Ectodermal cell (in vitro differentiated cells): Measurements from ENCODE around the gene INPPL1.
"Not testable (repeated sequence)": the region's sequence is repeated elsewhere in the genome, so short reads cannot be mapped to it uniquely, and the experiment has no call there.

Experiments used
- H3K27ac ChIP-seq: 2 replicates; pipeline ENCODE4 v1.7.0; 2013; ENCODE audit warnings: mild to moderate bottlenecking, low read depth, low read length; ENCODE audit not compliant: insufficient read depth, poor library complexity, severe bottlenecking
- H3K27me3 ChIP-seq: 2 replicates; pipeline ENCODE4 v1.7.0; 2013; ENCODE audit warnings: mild to moderate bottlenecking, low read length; ENCODE audit not compliant: insufficient read depth, control insufficient read depth, poor library complexity, severe bottlenecking
- H3K36me3 ChIP-seq: one replicate; pipeline ENCODE4 v1.7.0; 2013; ENCODE audit warnings: low read length; ENCODE audit not compliant: control insufficient read depth, insufficient read depth
- H3K4me1 ChIP-seq: one replicate; pipeline ENCODE4 v1.7.0; 2013; ENCODE audit warnings: low read length; ENCODE audit not compliant: control insufficient read depth, insufficient read depth
- H3K4me3 ChIP-seq: 2 replicates; pipeline ENCODE4 v1.7.0; 2013; ENCODE audit warnings: low read depth, low read length, control low read depth; ENCODE audit not compliant: insufficient read depth
- H3K9me3 ChIP-seq: 2 replicates; pipeline ENCODE4 v1.7.0; 2013; ENCODE audit warnings: mild to moderate bottlenecking, low read length, moderate library complexity; ENCODE audit not compliant: control insufficient read depth
- WGBS, 2 experiments: methylation state at CpG; one replicate each; pipeline ENCODE4 v1.1.7; 2013; ENCODE audit warnings: missing lambda C conversion rate in 2 of 2; 5-methylcytosine and 5-hydroxymethylcytosine counted together

INPPL1 gene

GRCh38 chr11:72191961-72192381 is 32.6 kb upstream of the INPPL1 start, which contains the start of gene FOLR1:
Gene FOLR1, plus strand, starts transcription at chr11:72192140. Its CDS starts 34 bp downstream, at chr11:72192174.
- Histone ChIP-seq H3K27me3 (no peaks in the 10 kb centered on the region), H3K4me3 (no peak within 1 kb of the TSS), H3K27ac (no peak within 1 kb of the TSS), H3K4me1 (peaks cover 21% of the 10 kb centered on the region), H3K9me3 (no peaks in the 10 kb centered on the region), H3K36me3 (no peaks in the 10 kb centered on the region)
- 61 to 72% methylated on average over 5 of the region's 5 CpGs for WGBS, 2 experiments

- WGBS, 2 experiments = 91 to 94% methylated on average over 12 of the region's 12 CpGs
- no peak overlapping the region for H3K4me3 ChIP-seq
- H3K27me3 ChIP-seq = no peaks in the 10 kb centered on the region
- no peak overlapping the region for H3K27ac ChIP-seq
- H3K4me1 ChIP-seq = peaks cover 8% of the 10 kb centered on the region
- no peaks in the 10 kb centered on the region for H3K36me3 ChIP-seq
- no peaks in the 10 kb centered on the region for H3K9me3 ChIP-seq
Measured at GRCh38 chr11:72195518-72196270, 28.9 kb upstream of the INPPL1 start.

GRCh38 chr11:72201445-72201844 is 23.1 kb upstream of the INPPL1 start:
- not testable (repeated sequence) for H3K36me3 ChIP-seq, H3K9me3 ChIP-seq, H3K27ac ChIP-seq, H3K4me1 ChIP-seq, H3K27me3 ChIP-seq, H3K4me3 ChIP-seq
- WGBS, 2 experiments = 94 to 95% methylated on average over 38 to 42 of the region's 43 CpGs

- no peaks in the 10 kb centered on the region for H3K27me3 ChIP-seq
- no peak overlapping the region for H3K4me3 ChIP-seq
- H3K36me3 ChIP-seq = no peaks in the 10 kb centered on the region
- no peaks in the 10 kb centered on the region for H3K9me3 ChIP-seq
- no peak overlapping the region for H3K27ac ChIP-seq
- WGBS, 2 experiments = 94% methylated on average over 6 of the region's 6 CpGs
- H3K4me1 ChIP-seq = no peaks in the 10 kb centered on the region
Measured at GRCh38 chr11:72202571-72202970, 22.0 kb upstream of the INPPL1 start.

DNA sequence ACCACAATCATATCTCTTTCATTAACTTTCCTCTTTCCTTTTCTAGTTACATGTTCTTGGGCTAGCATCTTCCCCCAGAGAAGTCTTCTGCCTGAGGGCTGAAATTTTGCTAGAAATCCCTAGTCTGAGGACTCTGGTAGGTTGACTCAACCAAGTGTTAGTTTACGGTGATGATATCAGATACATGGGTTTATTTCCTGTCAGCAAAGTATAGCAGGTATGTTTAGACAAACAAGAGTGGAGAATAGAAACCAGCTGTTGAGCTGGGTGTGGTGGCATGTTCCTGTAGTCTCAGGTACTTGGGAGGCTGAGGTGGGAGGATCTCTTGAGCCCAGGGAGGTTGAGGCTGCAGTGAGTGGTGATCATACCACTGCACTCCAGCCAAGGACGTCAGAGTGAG is 21.4 kb upstream of the INPPL1 start:
- no peaks in the 10 kb centered on the region for H3K9me3 ChIP-seq
- WGBS, 2 experiments = 74 to 93% methylated on average over 2 of the region's 2 CpGs
- no peak overlapping the region for H3K4me3 ChIP-seq
- H3K27me3 ChIP-seq = no peaks in the 10 kb centered on the region
- H3K4me1 ChIP-seq = no peaks in the 10 kb centered on the region
- no peaks in the 10 kb centered on the region for H3K36me3 ChIP-seq
- no peak overlapping the region for H3K27ac ChIP-seq

GRCh38 chr11:72204886-72205285 is 19.7 kb upstream of the INPPL1 start:
- H3K4me3 ChIP-seq = no peak overlapping the region
- no peaks in the 10 kb centered on the region for H3K27me3 ChIP-seq
- H3K27ac ChIP-seq = no peak overlapping the region
- no peaks in the 10 kb centered on the region for H3K36me3 ChIP-seq
- H3K9me3 ChIP-seq = no peaks in the 10 kb centered on the region
- H3K4me1 ChIP-seq = no peaks in the 10 kb centered on the region

DNA sequence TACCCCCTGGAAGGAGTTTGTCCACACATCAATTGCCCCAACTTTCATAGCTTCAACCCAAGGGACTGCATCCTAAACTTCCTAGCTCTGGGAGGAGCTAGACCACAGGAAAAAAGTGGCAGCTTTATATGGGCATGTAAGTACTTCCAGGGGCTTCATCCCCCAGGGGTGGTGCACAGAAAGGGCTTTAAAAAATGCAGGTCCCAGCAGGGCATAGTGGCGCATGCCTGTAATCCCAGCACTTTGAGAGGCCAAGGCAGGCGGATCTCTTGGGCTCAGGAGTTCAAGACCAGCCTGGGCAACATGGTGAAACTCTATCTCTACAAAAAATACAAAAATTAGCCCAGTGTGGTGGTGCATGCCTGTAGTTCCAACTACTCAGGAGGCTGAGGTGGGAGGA is 17.8 kb upstream of the INPPL1 start:
- H3K9me3 ChIP-seq, H3K27ac ChIP-seq, H3K27me3 ChIP-seq, H3K4me3 ChIP-seq, H3K4me1 ChIP-seq, H3K36me3 ChIP-seq: not testable (repeated sequence)
- 84 to 85% methylated on average over 2 of the region's 2 CpGs for WGBS, 2 experiments

DNA sequence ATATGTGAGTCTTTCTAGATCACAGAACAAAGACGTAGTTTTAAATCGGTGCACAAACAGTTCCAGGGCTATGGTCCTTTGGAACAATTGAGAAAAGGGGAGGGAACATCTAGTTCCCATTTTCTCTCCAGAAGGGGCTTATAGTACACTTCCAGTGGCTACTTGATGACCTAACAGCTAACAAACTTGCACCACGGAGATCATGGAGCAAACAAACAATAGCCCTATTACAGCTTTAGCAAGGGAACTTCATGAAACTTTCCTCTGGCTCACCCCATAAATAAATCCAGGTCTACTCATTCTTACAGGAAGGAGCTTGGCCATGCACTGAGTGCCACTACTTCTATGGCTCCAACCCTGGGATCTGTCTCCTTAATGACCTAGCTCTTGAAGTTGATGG is 16.3 kb upstream of the INPPL1 start:
- 91 to 92% methylated on average over 3 of the region's 3 CpGs for WGBS, 2 experiments
- no peaks in the 10 kb centered on the region for H3K4me1 ChIP-seq
- H3K27me3 ChIP-seq = no peaks in the 10 kb centered on the region
- no peaks in the 10 kb centered on the region for H3K36me3 ChIP-seq
- no peak overlapping the region for H3K27ac ChIP-seq
- no peaks in the 10 kb centered on the region for H3K9me3 ChIP-seq
- no peak overlapping the region for H3K4me3 ChIP-seq

DNA sequence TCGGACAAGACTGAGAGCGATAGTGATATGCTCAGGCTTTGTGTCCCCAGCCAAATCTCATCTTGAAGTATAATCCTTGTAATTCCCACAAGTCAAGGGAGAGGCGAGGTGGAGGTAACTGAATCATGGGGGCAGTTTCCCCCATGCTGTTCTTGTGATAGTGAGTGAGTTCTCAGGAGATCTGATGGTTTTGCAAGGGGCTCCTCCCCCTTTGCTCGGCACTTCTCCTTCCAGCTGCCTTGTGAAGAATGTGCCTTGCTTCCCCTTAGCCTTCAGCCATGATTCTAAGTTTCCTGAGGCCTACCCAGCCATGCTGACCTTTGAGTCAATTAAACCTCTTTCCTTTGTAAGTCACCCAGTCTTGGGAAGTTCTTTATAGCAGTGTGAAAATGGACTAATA is 15.5 kb upstream of the INPPL1 start:
- Histone ChIP-seq H3K9me3 (no peaks in the 10 kb centered on the region), H3K4me1 (no peaks in the 10 kb centered on the region), H3K4me3 (no peak overlapping the region), H3K27ac (no peak overlapping the region), H3K27me3 (no peaks in the 10 kb centered on the region), H3K36me3 (no peaks in the 10 kb centered on the region)
- WGBS, 2 experiments = 84 to 90% methylated on average over 4 of the region's 4 CpGs

DNA sequence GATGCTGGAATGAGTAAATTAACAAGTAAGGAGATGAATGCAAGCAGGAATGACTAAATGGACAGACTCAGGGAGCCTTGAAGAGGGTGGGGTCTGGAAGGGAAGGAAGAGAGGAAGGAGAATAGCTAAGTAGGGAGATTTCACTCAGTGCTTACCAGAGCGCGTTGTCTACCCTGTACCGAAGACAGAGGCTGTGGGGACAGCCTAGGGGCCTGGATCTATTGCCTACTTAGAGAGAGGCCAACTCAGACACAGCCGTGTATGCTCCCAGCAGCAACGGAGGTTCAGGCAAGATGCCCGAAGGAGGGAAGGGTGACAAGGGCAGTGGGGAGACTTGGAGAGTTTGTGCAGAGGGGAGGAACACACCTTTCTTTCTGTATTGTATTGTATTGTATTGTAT is 7.9 kb upstream of the INPPL1 start, which contains the start of gene FOLR2:
TSS of gene FOLR2 (plus strand) at position 157 of the 400 bp plus-strand sequence. CDS start 1,791 bp downstream, outside the sequence.
- WGBS, 2 experiments = 94 to 97% methylated on average over 6 of the region's 6 CpGs
- no peaks in the 10 kb centered on the region for H3K4me1 ChIP-seq
- H3K4me3 ChIP-seq = no peak within 1 kb of the TSS
- no peaks in the 10 kb centered on the region for H3K27me3 ChIP-seq
- no peaks in the 10 kb centered on the region for H3K9me3 ChIP-seq
- no peaks in the 10 kb centered on the region for H3K36me3 ChIP-seq
- no peak within 1 kb of the TSS for H3K27ac ChIP-seq
